H9 (cell line): ENCODE data around the gene MKRN2OS. TPM values are rescaled to one million over a fixed set of nuclear protein-coding genes. Genes with fewer than 3 reads are reported as not detected.

Source experiments
- DNase-seq: peaks from one replicate; pipeline ENCODE4 v3.0.0-alpha.2; 2017
- H2AFZ ChIP-seq: one replicate; pipeline ENCODE4 v1.6.1; 2013; ENCODE audit warnings: mild to moderate bottlenecking, low read length, control low read depth, moderate library complexity
- H2AK5ac ChIP-seq: 2 replicates; pipeline ENCODE4 v1.6.1; 2013; ENCODE audit warnings: low read length, control low read depth, mixed read lengths; ENCODE audit not compliant: insufficient read length
- H2BK120ac ChIP-seq: one replicate; pipeline ENCODE4 v1.6.1; 2013; ENCODE audit warnings: low read depth, mild to moderate bottlenecking, low read length, control low read depth, inconsistent platforms; ENCODE audit not compliant: poor library complexity, severe bottlenecking
- H2BK12ac ChIP-seq: 2 replicates; pipeline ENCODE4 v1.6.1; 2013; ENCODE audit warnings: low read length, control low read depth, mixed read lengths, low read depth; ENCODE audit not compliant: insufficient read length
- H2BK15ac ChIP-seq: 2 replicates; pipeline ENCODE4 v1.6.1; 2013; ENCODE audit warnings: low read depth, low read length, control low read depth
- H2BK20ac ChIP-seq: one replicate; pipeline ENCODE4 v1.6.1; 2013; ENCODE audit warnings: low read depth, mild to moderate bottlenecking, low read length, control low read depth, inconsistent platforms; ENCODE audit not compliant: poor library complexity, severe bottlenecking
- H2BK5ac ChIP-seq: 2 replicates; pipeline ENCODE4 v1.6.1; 2013; ENCODE audit warnings: low read length, control low read depth, mixed read lengths; ENCODE audit not compliant: insufficient read length
- H3K14ac ChIP-seq: 2 replicates; pipeline ENCODE4 v1.6.1; 2013; ENCODE audit warnings: low read length, control low read depth; ENCODE audit not compliant: insufficient read depth
- H3K18ac ChIP-seq: 2 replicates; pipeline ENCODE4 v1.6.1; 2013; ENCODE audit warnings: low read depth, mild to moderate bottlenecking, mixed read lengths, low read length, control low read depth; ENCODE audit not compliant: insufficient read length
- H3K23ac ChIP-seq: 2 replicates; pipeline ENCODE4 v1.6.1; 2013; ENCODE audit warnings: low read length, control low read depth, mixed read lengths, low read depth; ENCODE audit not compliant: insufficient read length
- H3K23me2 ChIP-seq: 2 replicates; pipeline ENCODE4 v1.6.1; 2013; ENCODE audit warnings: low read depth, mild to moderate bottlenecking, mixed read lengths, low read length, control low read depth; ENCODE audit not compliant: insufficient read length, poor library complexity, severe bottlenecking
- H3K27ac ChIP-seq: 2 replicates; pipeline ENCODE4 v1.5.1; 2013; ENCODE audit warnings: low read length, control low read depth, mixed read lengths, low read depth; ENCODE audit not compliant: insufficient read length
- H3K27me3 ChIP-seq: 2 replicates; pipeline ENCODE4 v1.6.1; 2013; ENCODE audit warnings: low read length, control low read depth, inconsistent platforms; ENCODE audit not compliant: insufficient read depth
- H3K4ac ChIP-seq: 2 replicates; pipeline ENCODE4 v1.6.1; 2013; ENCODE audit warnings: low read depth, mild to moderate bottlenecking, control low read depth, inconsistent platforms, low read length, moderate library complexity
- H3K4me1 ChIP-seq: 2 replicates; pipeline ENCODE4 v1.6.1; 2013; ENCODE audit warnings: low read length, control low read depth, inconsistent platforms; ENCODE audit not compliant: insufficient read depth
- H3K4me2 ChIP-seq: 2 replicates; pipeline ENCODE4 v1.6.1; 2013; ENCODE audit warnings: low read length, control low read depth, mixed read lengths; ENCODE audit not compliant: insufficient read length, insufficient read depth
- H3K56ac ChIP-seq: 2 replicates; pipeline ENCODE4 v1.6.1; 2013; ENCODE audit warnings: low read depth, mild to moderate bottlenecking, mixed read lengths, low read length, control low read depth; ENCODE audit not compliant: insufficient read length
- H3K79me1 ChIP-seq: 2 replicates; pipeline ENCODE4 v1.6.1; 2013; ENCODE audit warnings: low read depth, mild to moderate bottlenecking, moderate library complexity, low read length, control low read depth, inconsistent platforms; ENCODE audit not compliant: insufficient read depth, poor library complexity, severe bottlenecking
- H3K79me2 ChIP-seq: 2 replicates; pipeline ENCODE4 v1.6.1; 2013; ENCODE audit warnings: low read length, control low read depth, inconsistent platforms; ENCODE audit not compliant: insufficient read depth
- H3K9ac ChIP-seq: 2 replicates; pipeline ENCODE4 v1.6.1; 2013; ENCODE audit warnings: low read length, control low read depth, mixed read lengths; ENCODE audit not compliant: insufficient read length; ENCODE audit errors: extremely low read depth
- H3K9me3 ChIP-seq: one replicate; pipeline ENCODE4 v1.6.1; 2013; ENCODE audit warnings: low read depth, low read length, inconsistent platforms; ENCODE audit not compliant: control insufficient read depth
- H3T11ph ChIP-seq: one replicate; pipeline ENCODE4 v1.6.1; 2013; ENCODE audit warnings: mild to moderate bottlenecking, low read length, control low read depth, inconsistent platforms
- H4K20me1 ChIP-seq: one replicate; pipeline ENCODE4 v1.6.1; 2013; ENCODE audit not compliant: control insufficient read depth, insufficient read length, insufficient read depth
- H4K5ac ChIP-seq: 2 replicates; pipeline ENCODE4 v1.6.1; 2013; ENCODE audit warnings: low read depth, mild to moderate bottlenecking, mixed read lengths, low read length, control low read depth; ENCODE audit not compliant: insufficient read length
- H4K8ac ChIP-seq: replicated peaks from 2 replicates; pipeline ENCODE4 v1.6.1; 2013; ENCODE audit warnings: low read length, control low read depth, mixed read lengths, low read depth; ENCODE audit not compliant: insufficient read length
- H4K91ac ChIP-seq: 2 replicates; pipeline ENCODE4 v1.6.1; 2013; ENCODE audit warnings: low read depth, mild to moderate bottlenecking, moderate library complexity, mixed read lengths, low read length, control low read depth; ENCODE audit not compliant: insufficient read length
- H3K27ac Mint-ChIP-seq, 3 experiments: 2 replicates in 2 of 3; 3 replicates in 1 of 3; pipeline ENCODE4 v1.8.0; 2020 to 2021; ENCODE audit warnings: mixed read lengths in 3 of 3, mild to moderate bottlenecking in 1 of 3, moderate library complexity in 1 of 3
- H3K27me3 Mint-ChIP-seq: 2 replicates; pipeline ENCODE4 v1.8.0; 2021; ENCODE audit warnings: low read depth, mild to moderate bottlenecking, moderate library complexity, mixed read lengths
- H3K36me3 Mint-ChIP-seq, 3 experiments: 2 replicates in 2 of 3; 3 replicates in 1 of 3; pipeline ENCODE4 v1.8.0; 2020 to 2021; ENCODE audit warnings: low read depth in 3 of 3, mixed read lengths in 3 of 3; ENCODE audit not compliant: insufficient read depth in 1 of 3
- H3K4me1 Mint-ChIP-seq, 2 experiments: 2 replicates each; pipeline ENCODE4 v1.8.0; 2020; ENCODE audit warnings: mixed read lengths in 2 of 2
- H3K4me3 Mint-ChIP-seq, 2 experiments: 2 replicates in 1 of 2; 3 replicates in 1 of 2; pipeline ENCODE4 v1.8.0; 2020 to 2021; ENCODE audit warnings: mild to moderate bottlenecking in 2 of 2, mixed read lengths in 2 of 2, moderate library complexity in 1 of 2
- H3K9me3 Mint-ChIP-seq, 2 experiments: 2 replicates in 1 of 2; 3 replicates in 1 of 2; pipeline ENCODE4 v1.8.0; 2020; ENCODE audit warnings: mild to moderate bottlenecking in 2 of 2, mixed read lengths in 2 of 2, moderate library complexity in 1 of 2
- CTCF ChIP-seq: fragments of 200-600 bp; sonication (generic); conservative IDR thresholded peaks from 3 replicates; pipeline ENCODE4 v1.8.0; 2021; ENCODE audit warnings: antibody characterized with exemption, mild to moderate bottlenecking
- WGBS: extraction: QIAGEN DNeasy Blood & Tissue Kit; methylation state at CpG from one replicate; pipeline ENCODE4 v1.1.7; 2013; ENCODE audit warnings: missing lambda C conversion rate, low lambda C conversion rate, mixed read lengths; ENCODE audit not compliant: insufficient read length; ENCODE audit errors: extremely low coverage; 5-methylcytosine and 5-hydroxymethylcytosine counted together
- total RNA-seq: library from RNA; stranded (reverse); gene quantifications from 2 replicates; pipeline ENCODE4 v1.2.1, GENCODE V29; 2021

The MKRN2OS gene
- total RNA-seq, 1 experiment from 2014 or later = 0.44 TPM

- no peak overlapping the region for H3K56ac ChIP-seq
- H4K8ac ChIP-seq = no peak overlapping the region
- no peaks in the 10 kb centered on the region for H3K27me3 ChIP-seq
- no peak overlapping the region for H2BK5ac ChIP-seq
- H4K20me1 ChIP-seq = no peaks in the 10 kb centered on the region
- H3K79me2 ChIP-seq = no peaks in the 10 kb centered on the region
- H2AK5ac ChIP-seq = no peak overlapping the region
- H3K9me3 Mint-ChIP-seq = no peaks in the 10 kb centered on the region
- no peak overlapping the region for H3T11ph ChIP-seq
- no peak overlapping the region for H2BK12ac ChIP-seq
- no peaks in the 10 kb centered on the region for H3K23me2 ChIP-seq
- no peak overlapping the region for H3K4me2 ChIP-seq
- H2AFZ ChIP-seq = no peak overlapping the region
- H4K91ac ChIP-seq = no peak overlapping the region
- no peaks in the 10 kb centered on the region for H3K27me3 Mint-ChIP-seq
- no peak overlapping the region for H3K27ac Mint-ChIP-seq
- no CpG with 5 or more reads among the region's 5 CpGs for whole genome bisulfite sequencing
- H3K36me3 Mint-ChIP-seq = peaks cover 19 to 43% (median 42%) of the 10 kb centered on the region in 3 experiments; a peak in 6 of 7 replicates
- no peak overlapping the region for H3K14ac ChIP-seq
- H3K4me3 Mint-ChIP-seq = no peak overlapping the region
- no peak overlapping the region for H3K4ac ChIP-seq
- H3K9me3 ChIP-seq = no peaks in the 10 kb centered on the region
- no peak for DNase-seq
- no peak overlapping the region for H4K5ac ChIP-seq
- H3K4me1 Mint-ChIP-seq = no peaks in the 10 kb centered on the region; a peak in 1 of 4 replicates
- no peak overlapping the region for H2BK120ac ChIP-seq
- H3K27ac ChIP-seq = no peak overlapping the region
- no peaks in the 10 kb centered on the region for H3K4me1 ChIP-seq
- TF ChIP-seq CTCF = no peak
- H3K18ac ChIP-seq = no peak overlapping the region
- H2BK15ac ChIP-seq = no peak overlapping the region
- no peak overlapping the region for H3K23ac ChIP-seq
- no peak overlapping the region for H2BK20ac ChIP-seq
- no peaks in the 10 kb centered on the region for H3K79me1 ChIP-seq
- H3K9ac ChIP-seq = no peak overlapping the region
Measured at GRCh38 chr3:12506201-12506709, 39.0 kb downstream of the MKRN2OS start.
